Right hindlimb (tissue), 1 donor: Measurements from ENCODE around the gene MAP4.
"Not testable (repeated sequence)": the region's sequence is repeated elsewhere in the genome, so short reads cannot be mapped to it uniquely, and the experiment has no call there.

ENCODE experiments used
- DNase-seq: peaks from one replicate; pipeline ENCODE4 v3.0.0-alpha.2; 2018

Gene MAP4

DNA sequence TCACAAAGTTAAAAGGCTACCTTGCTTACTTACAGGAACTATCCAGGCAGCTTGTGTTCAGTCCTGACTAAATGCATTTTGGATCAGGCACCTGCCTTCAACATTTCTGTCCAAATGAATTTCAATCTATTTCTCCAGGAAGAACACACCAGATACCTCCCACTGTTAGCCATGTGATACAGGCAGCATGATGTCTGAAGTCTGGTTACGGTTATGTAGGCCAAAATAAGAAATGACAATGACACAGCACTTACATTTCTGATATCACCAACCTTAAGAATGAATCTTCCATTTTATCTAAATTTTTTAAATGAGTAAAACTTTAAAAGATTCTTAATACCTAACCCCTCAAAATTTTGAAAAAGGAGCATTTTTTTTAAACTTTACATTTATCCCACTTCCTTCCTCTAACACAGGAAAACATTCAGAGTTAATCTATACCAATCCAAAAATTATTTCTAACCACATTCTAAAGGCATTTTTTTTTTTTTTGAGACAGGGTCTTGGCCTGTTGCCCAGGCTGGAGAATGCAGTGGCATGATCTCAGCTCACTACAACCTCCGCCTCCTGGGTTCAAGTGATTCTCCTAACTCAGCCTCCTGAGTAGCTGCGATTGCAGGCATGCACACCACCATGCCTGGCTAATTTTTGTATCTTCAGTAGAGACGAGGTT lies at the start of gene MAP4:
Gene MAP4 (minus strand): TSS at position 116 of the 673 bp plus-strand sequence. CDS start 17,556 bp downstream, outside the sequence.
- DNase-seq, result peak; percentile 28

DNA sequence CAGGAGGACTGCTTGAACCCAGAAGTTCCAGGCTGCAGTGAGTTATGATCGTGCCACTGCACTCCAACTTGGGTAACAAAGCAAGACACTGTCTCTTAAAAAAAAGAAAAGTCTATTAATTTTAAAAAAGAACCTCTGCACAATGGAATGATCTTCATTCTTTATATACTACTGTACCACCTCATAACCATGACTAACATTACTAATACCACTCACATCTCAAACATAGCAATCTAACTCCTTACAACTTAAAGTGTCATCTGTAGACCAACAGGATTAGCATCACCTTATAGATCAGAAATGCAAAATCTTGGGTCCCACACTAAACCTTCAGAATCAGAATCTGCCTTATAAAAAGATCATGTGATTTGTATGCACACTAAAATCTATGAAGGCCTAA lies 48.8 kb upstream of the MAP4 start:
- DNase-seq, result no peak

- no peak for DNase-seq
Measured at GRCh38 chr3:48064292-48064829, 48.1 kb upstream of the MAP4 start.

- DNase-seq, result not testable (repeated sequence)
Measured at GRCh38 chr3:48061586-48061985, 45.4 kb upstream of the MAP4 start.

DNA sequence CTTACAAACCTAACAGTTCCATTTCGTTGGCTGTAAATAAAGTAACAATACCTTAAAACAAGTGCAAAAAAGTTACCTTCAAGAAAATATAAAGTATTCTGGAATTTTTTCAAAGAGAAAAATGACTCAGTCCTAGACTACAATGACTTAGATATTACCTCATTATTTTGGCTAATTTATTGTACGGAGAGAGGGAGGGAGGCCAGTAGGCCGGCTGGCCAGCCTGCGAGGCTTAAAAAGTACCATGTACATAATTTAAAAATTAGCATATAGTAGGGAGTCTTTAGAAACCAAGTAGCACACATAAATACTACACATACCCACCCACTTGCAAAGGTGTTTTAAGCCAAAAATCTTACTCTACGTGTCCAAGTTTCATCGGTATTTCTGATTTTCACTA lies 41.9 kb upstream of the MAP4 start:
- no peak for DNase-seq

DNA sequence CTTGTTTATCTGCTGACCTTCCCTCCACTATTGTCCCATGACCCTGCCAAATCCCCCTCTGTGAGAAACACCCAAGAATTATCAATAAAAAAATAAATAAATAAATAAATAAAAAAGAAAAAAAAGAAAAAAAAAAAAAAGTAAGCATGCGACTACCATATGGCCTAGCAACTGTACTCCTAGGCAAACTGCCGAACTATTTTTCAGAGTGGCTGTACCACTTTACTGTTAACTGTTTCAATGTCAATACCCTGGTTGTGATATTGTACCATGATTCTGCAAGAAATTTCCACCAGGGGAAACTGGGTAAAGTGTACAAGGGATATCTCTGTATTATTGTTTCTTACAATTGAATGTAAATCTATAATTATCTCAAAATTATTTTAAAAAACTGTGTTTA lies 41.3 kb upstream of the MAP4 start:
- no peak for DNase-seq

GRCh38 chr3:48047841-48048464 lies 31.7 kb upstream of the MAP4 start:
- no peak for DNase-seq

DNA sequence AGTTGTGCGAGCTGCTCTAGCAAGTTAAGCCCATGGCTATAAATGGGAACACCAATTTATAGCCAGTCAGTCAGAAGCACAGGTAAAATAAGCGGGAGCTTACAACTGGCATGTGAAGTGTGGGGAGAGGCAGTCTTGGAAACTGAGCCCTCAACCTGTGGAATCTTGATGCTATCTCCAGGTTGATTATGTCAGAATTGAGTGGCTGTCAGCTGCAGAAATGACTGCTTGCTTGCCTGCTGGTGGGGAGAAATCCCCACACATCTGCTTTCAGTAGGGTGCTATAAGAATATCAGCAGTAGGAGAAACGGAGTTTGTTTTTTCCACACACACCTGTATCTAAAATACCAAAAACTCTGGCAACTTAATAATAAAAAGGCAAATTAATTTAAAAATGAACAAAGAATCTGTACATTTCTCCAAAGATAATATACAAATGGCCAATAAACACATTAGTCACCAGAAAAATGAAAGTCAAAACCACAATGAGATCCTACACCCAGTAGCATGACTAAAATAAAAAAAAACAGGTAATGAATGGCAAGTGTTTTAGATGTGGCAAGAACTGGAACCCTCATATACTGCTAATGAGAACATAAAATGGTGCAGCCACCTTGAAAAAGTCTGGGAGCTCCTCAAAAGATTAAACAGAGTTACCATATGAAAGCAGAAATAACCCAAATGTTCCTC lies 26.0 kb upstream of the MAP4 start:
- DNase-seq, result no peak

DNA sequence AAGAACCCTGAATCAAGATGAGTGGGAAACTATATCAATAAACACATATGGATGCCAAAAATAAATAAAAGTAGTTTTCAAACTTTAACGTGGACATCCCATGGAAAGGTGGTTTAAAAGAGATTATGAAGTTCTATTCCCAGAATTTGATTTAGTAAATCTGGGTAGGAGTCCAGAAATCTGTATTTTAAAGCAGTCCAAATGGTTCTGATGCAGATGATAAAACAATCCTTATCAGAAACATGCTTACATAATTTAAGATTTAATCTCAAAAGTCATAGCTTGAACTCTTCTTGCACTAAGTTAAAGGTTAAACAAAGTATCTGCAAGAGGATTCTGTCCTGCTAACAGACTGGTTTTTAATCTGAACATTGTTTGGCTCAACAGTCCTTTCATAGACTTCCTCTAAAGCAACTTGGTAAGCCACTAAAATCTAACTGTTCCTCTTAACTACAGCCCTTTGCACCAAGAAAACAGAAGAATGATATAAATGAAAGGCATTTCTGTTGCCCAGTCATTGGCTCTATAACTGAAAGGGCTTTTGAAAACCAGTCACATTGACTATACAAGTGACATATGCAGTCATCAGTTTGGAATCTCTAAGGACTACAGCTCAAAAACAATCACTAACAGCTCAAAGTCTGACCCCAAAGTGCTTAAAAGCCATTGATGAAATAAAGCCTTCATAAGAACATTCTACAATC lies 23.4 kb upstream of the MAP4 start:
- DNase-seq, result no peak

- DNase-seq, result no peak
Measured at GRCh38 chr3:48038971-48039481, 22.8 kb upstream of the MAP4 start.

GRCh38 chr3:48034000-48034516 lies 17.8 kb upstream of the MAP4 start:
- DNase-seq, result no peak

DNA sequence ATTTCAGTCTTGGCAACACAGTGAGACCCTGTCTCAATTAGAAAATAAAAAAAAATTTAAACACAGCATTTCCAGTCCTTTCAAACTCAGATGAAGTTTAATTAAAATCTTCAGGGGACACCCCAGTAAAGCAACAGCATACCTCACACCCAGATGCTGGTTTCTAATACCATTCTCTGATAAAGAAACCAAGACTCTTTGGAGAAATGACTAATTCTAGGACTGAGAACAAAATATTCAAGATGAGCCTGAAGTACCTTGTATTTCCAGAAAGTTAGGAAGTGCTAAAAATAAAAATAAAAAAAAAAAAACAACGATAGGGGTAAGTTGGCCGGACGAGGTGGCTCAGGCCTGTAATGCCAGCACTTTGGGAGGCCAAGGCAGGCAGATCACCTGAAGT lies 14.0 kb upstream of the MAP4 start:
- no peak for DNase-seq

DNA sequence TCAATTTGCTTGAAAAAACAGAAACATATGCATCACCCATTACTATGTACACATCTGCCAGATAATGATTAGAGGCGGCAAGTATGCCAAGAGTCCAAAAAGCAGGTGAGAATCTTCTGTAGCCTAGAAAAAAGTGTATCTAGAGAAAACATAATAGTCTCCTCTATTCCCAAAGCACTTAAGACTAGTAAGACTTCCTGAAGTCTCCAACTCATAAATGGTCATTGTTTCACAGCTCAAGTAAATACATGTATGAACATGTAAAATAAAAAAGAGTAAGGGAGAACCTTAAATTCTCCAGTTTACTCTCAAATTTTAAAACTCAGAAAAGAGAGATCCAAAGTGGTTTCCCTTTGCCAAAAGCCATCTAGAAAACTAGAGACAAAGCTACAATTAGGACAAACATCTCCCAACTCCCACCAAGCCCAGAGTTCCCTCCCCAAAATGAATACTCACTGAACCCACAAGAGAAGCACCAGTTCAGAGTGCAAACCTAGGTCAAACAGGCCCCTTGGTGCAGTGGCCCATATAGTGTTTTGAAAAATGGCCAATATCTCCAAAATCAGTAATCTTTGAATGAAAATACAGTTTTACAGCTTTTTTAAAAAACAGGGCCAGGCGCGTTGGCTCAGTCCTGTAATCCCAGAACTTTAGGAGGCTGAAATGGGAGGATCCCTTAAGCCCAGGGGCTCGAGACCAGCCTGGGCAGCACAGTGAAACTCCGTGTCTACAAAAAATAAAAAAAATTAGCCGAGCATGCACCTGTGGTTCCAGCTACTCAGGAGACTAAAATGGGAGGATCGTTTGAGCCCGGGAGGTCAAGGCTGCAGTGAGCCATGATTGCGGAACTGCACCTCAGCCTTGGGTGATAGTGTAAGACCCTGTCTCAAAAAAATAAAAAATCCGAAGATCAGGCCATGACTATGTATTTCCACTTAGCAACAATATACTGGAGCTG lies 11.0 kb upstream of the MAP4 start:
- DNase-seq, result no peak

DNA sequence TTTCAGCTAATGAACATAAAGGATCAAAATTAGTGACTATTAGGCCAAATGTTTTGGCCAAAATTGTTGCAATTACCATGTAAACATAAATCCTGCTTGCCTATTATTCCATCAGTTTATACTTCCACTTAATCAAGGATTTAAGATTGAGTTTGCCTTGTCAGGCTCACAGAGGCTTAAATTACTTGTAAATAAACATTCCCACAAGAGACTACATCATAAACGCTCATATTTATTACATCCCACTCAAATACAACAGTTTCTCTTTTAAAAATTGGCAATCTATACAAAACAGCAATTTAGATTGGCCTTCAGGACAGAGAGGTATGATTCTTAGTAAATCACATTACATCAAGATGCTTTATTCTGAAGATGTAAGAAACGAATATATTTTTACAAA lies 9.9 kb upstream of the MAP4 start:
- no peak for DNase-seq

DNA sequence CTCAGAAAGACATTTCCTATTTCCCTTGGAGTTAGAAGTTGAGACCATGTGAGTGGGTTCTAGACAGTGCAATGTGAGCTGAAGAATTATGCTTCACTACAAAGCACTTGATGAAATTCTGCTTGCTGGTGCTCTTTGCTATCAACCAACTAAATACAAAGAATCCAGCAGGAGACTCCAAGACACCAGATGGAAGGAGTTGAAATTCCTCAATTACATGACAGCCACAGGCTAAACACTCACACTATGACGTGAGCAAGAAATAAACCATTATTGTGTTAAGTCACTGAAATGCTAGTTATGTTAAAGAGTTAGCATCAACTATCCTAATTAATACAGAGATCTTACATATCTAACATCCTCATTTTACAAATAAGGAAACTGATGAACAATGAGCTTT lies 8.2 kb upstream of the MAP4 start:
- DNase-seq, result no peak

- DNase-seq, result no peak
Measured at GRCh38 chr3:48023377-48023776, 7.2 kb upstream of the MAP4 start.

DNA sequence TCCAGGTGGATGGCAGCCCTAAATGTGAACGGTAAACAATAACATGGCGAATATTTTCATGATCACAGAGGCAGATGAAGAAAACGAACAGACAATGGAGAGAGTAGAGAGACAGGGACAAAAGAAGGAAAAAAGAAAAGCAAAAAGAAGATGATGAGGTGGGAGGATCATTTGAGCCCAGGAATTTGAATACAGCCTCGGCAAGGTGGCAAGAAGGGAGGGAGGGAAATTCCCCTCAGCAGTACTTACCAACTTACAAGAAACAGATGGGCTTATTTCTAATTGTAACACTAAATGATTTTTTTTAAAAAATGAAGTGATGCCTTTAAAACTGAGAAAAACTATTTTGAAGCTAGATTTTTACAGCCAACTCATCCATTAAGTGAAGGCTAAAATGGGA lies 6.0 kb upstream of the MAP4 start:
- DNase-seq, result no peak

DNA sequence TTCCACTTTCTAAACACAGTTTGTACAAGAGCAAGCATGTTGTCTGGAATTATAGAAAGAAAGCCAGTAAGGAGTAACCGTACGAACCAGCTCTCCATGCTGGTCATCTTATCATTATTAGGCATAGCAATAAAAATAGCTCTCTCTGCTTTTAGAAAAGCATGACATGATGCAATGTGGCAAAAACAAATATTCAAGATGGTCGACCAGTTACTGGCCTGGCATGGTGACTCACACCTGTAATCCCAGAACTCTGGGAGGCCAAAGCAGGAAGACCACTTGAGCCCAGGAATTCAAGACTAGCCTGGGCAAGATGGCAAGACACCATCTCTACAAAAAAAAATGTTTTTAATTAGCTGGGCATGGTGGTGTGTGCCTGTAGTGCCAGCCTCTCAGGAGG lies 2.6 kb upstream of the MAP4 start:
- DNase-seq, result no peak

DNA sequence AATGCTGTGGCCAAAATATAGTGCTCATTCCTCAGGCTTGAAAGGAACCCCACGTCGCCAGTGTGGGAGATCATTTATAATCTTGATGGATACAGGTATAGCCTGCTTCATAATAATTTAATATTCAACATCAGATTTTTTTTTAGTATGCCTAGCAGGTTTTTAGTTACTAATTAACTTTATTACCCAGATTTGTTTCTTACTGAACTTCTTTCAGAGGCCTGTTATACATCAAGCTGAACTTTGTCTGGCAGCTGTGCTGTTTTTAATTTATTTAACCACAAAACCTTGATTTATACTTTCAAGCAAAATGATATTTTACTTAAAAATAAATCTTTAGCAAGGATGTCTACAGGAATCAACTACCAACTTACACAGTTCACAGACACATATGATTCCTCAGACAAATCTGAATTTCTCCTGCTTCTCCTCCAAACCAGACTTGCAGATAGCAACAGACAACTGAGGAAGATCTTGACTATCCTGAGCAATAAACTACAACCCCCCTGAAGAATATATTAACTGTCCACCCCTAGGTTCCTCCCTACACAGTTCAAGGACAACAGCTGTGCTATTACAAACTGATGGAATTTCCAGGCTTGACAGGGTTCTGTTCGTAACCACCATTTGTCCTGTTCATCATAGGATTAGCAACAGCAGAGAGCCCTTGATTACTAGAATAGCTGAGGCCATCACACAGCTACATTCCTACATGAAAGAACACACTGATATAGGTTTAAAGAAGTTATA lies 610 bp downstream of the MAP4 start:
- DNase-seq, result no peak

DNA sequence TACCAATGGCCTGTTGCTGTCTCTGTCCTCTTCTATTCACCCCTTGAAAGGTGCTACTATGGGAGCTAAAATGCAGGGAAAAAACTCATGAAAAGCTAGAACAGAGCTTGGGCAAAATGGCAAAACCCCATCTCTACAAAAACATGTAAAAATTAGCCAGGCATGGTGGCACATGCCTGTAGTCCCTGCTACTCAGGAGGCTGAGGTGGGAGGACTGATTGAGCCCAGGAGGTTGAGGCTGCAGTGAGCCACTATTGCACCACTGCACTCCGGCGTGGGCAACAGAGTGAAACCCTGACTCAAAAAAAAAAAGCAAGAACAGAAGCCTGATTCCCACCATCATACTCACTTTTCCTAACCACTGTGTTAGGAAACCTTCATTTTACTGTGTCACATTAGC lies 1.9 kb downstream of the MAP4 start:
- no peak for DNase-seq
